ENCODE data around the gene PROC.

Gene PROC

DNA sequence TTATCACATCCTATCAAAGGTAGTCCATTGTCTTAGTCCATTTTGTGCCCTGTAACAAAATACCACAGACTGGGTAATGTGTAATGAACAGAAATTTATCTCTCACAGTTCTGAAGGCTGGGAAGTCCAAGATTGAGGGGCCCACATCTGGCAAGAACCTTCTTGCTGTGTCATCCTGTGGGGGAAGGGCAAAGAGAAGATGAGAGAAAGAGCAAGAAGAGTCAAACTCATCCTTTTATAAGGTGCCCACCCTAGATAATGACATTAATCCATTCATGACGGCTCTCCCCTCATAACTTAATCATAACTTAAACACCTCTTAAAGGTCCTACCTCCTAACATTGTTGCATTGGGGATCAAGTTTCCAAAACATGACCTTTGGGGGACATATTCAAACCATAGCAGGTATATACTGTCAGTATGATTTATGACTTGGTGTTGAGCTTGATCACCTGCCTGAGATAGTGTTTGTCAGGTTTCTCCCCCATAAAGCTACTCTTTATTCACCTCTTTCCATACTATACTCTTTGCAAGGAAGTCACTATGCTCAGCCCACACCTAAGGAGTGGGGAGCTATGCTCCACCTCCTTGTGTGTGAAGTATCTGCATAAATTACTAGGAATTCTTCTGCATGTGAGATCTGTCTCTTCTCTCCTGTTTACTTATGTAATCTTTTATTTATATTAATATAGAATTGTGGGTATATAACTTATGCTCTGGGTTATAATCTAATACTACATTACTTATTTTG lies 25.2 kb upstream of the PROC start:
- DNase-seq (ENCODE audit: low spot score) = no peak
- in situ Hi-C loops (cut with MboI; ENCODE audit: low sequenced_read_pairs, unreplicated experiment) = no loop called here
- TF ChIP-seq, protein P1, sequence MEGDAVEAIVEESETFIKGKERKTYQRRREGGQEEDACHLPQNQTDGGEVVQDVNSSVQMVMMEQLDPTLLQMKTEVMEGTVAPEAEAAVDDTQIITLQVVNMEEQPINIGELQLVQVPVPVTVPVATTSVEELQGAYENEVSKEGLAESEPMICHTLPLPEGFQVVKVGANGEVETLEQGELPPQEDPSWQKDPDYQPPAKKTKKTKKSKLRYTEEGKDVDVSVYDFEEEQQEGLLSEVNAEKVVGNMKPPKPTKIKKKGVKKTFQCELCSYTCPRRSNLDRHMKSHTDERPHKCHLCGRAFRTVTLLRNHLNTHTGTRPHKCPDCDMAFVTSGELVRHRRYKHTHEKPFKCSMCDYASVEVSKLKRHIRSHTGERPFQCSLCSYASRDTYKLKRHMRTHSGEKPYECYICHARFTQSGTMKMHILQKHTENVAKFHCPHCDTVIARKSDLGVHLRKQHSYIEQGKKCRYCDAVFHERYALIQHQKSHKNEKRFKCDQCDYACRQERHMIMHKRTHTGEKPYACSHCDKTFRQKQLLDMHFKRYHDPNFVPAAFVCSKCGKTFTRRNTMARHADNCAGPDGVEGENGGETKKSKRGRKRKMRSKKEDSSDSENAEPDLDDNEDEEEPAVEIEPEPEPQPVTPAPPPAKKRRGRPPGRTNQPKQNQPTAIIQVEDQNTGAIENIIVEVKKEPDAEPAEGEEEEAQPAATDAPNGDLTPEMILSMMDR (IDR thresholded peaks at IDR 0.05; ENCODE audit: borderline replicate concordance, control extremely low read depth, extremely low read depth, insufficient read depth, missing control alignments) = no peak

DNA sequence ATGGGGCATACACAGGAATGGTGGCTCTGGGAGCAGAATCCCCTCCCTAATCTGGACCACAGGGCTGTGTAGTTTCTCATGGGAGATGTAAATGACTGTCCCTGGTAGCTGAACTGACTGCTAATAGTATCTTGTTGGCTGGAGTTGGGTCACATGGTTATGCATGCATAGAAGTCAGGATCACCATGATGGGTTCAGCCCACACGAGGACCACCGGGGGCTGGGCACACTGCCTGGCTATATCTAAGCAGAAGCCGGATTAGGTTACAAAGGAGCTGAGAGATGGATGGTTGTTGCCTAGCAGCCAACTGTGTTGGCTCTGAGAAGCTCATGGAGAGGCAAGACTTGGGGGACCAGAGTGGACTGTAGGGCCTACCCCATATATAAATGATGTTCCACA lies 23.7 kb upstream of the PROC start:
- no peak for DNase-seq (ENCODE audit: low spot score)
- in situ Hi-C loops (cut with MboI; ENCODE audit: low sequenced_read_pairs, unreplicated experiment) = no loop called here
- TF ChIP-seq, protein P1 (IDR thresholded peaks at IDR 0.05; ENCODE audit: borderline replicate concordance, control extremely low read depth, extremely low read depth, insufficient read depth, missing control alignments) = no peak

DNA sequence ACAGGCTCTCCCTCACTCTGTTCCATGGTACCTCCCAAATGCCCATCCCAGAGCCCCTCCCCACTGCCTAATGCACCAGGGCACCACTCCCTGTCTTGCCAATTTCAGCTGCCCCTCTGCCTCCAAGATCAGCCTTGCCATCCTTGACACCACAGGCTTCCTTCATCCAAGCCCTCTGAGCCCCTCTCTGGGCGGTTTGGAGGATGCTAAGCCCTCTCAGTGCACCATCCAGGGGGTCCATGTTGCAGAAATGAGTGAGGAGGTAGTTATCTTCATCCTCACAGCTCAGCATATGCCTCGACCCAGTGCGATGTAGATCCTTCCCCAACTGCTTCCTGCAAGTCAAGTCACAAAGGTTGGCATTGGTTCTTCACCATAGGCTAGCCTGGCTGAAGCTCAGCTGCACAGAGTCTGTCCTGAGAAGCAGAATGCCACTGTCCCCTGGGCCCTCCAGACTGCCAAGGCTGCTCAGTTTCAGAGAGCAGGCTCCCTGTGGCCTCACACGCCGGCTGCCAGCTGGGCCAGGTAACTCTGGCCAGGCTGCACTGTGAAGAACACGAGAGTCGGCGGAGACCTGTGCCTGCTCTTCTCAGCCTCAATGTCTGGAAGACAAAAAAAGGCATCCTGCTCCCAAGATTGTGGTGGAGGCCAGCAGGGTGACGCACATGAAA lies 20.5 kb upstream of the PROC start:
- no peak for DNase-seq (ENCODE audit: low spot score)
- in situ Hi-C loops (cut with MboI; ENCODE audit: low sequenced_read_pairs, unreplicated experiment) = no loop called here
- TF ChIP-seq, protein P1 (IDR thresholded peaks at IDR 0.05; ENCODE audit: borderline replicate concordance, control extremely low read depth, extremely low read depth, insufficient read depth, missing control alignments) = no peak

DNA sequence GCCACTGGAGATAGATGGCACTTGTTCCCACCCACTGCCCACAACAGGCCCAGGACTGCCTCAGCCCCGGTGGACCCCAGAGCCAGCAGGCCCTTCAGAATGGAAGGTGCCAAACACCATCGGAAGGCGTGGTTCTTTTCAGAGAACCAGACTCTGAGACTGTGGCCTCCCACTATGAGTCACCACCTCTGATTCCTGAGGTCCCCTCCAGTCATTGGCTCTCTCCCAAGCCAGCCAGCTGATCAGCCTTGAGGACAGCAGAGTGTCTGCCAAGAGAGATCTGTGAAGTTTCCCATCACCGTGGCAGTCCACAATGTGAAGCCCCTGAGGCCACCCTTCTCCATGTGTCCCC lies 20.0 kb upstream of the PROC start:
- in situ Hi-C loops (cut with MboI; ENCODE audit: low sequenced_read_pairs, unreplicated experiment) = no loop called here
- peak; percentile 62 for DNase-seq (ENCODE audit: low spot score)
- TF ChIP-seq, protein P1 (IDR thresholded peaks at IDR 0.05; ENCODE audit: borderline replicate concordance, control extremely low read depth, extremely low read depth, insufficient read depth, missing control alignments) = no peak

DNA sequence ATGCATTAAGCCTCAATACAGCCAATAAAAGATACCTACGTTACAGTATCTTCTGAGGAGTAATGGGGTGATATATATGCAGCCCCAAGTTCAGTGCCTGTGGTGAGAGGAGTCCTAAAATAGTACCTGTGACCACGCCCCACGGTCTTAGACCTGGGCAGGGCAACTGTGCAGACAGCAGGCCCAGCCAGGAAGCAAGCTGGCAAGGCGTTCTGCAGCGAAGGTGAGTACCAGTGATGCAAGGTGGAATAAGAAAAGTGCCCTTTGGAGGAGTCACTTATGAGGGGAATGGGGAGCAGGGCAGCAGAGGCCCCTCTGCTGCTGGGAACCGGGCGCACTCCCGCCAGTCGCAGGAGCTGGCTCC lies 17.7 kb upstream of the PROC start:
- no peak for DNase-seq (ENCODE audit: low spot score)
- in situ Hi-C loops (cut with MboI; ENCODE audit: low sequenced_read_pairs, unreplicated experiment) = no loop called here
- TF ChIP-seq, protein P1 (IDR thresholded peaks at IDR 0.05; ENCODE audit: borderline replicate concordance, control extremely low read depth, extremely low read depth, insufficient read depth, missing control alignments) = no peak

DNA sequence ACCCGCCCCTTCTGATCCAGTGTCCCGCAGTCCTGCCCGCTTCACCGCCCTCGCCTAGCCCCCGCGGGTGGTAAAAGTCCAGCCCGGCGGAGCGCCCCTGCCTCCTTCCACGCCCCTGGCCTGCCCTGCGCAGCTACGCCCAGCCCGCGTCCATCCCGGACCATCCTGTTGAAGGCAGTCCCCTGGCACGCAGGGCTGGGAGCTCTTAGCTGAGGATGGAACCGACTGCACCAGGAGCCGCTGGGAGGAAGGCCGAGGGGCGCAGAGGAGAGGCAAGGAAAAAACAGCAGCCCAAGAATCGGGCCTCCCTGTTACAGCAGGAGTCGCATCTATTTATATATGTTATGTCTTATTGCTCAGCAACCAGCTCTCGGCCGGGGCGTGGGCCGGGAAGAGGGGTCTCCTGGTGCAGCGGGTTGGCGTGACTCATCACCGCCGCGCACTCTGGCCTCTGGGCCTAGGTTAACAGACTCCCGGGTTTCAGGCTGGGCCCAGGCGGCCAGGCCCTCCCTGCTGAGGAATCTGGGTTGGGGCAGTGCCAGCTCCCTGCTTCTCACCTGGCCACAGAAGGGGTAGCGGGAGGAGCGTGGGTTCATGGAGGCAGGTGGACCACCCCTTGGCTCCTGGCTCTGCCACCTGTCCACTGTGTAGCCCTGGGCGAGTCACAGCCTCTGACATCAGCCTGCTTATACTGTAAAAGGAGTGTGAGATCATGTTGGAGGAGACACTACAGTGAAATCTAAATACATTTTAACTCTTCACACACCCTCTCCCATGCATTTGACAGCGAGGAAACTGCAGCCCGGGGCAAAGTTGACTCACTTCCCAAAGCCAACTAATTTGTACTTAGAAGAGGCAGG lies 17.1 kb upstream of the PROC start:
- DNase-seq (ENCODE audit: low spot score) = peak; percentile 20
- TF ChIP-seq, protein P1 (IDR thresholded peaks at IDR 0.05; ENCODE audit: borderline replicate concordance, control extremely low read depth, extremely low read depth, insufficient read depth, missing control alignments) = no peak
- in situ Hi-C loops (cut with MboI; ENCODE audit: low sequenced_read_pairs, unreplicated experiment) = no loop called here

Measured in GM13976 (cell line).